Liver (tissue), 9 donors: Measurements from ENCODE around the gene GHITM. TPM values are rescaled to one million over a fixed set of nuclear protein-coding genes. Genes with fewer than 3 reads are reported as not detected.

Experiments used
- DNase-seq: peaks from one replicate; pipeline ENCODE4 v3.0.0-alpha.2; 2017; ENCODE audit warnings: low spot score
- H3K27ac ChIP-seq, 2 donors: one replicate each; pipeline ENCODE4 v1.7.0; 2013; ENCODE audit warnings: inconsistent platforms in 2 of 2, low read length in 2 of 2, control low read depth in 1 of 2, low read depth in 1 of 2, mild to moderate bottlenecking in 1 of 2
- H3K27me3 ChIP-seq, 4 donors: one replicate each; pipeline versions ENCODE4 v1.6.1 to v1.7.0; 2013; ENCODE audit warnings: low read length in 3 of 4, inconsistent platforms in 1 of 4, mild to moderate bottlenecking in 1 of 4, moderate library complexity in 1 of 4; ENCODE audit not compliant: control insufficient read depth in 4 of 4, insufficient read depth in 4 of 4
- H3K36me3 ChIP-seq, 4 donors: one replicate each; pipeline versions ENCODE4 v1.6.1 to v1.7.0; 2013; ENCODE audit warnings: low read length in 3 of 4, mild to moderate bottlenecking in 3 of 4, low read depth in 1 of 4, moderate library complexity in 1 of 4; ENCODE audit not compliant: control insufficient read depth in 4 of 4, insufficient read depth in 3 of 4
- H3K4me1 ChIP-seq, 4 donors: one replicate each; pipeline versions ENCODE4 v1.6.1 to v1.7.0; 2013; ENCODE audit warnings: low read length in 3 of 4, mild to moderate bottlenecking in 3 of 4, moderate library complexity in 1 of 4; ENCODE audit not compliant: control insufficient read depth in 4 of 4, insufficient read depth in 4 of 4
- H3K4me3 ChIP-seq, 3 donors: one replicate each; pipeline versions ENCODE4 v1.6.1 to v1.7.0; 2013; ENCODE audit warnings: low read length in 3 of 3, control low read depth in 1 of 3, low read depth in 1 of 3, mild to moderate bottlenecking in 1 of 3
- H3K9ac ChIP-seq, 2 donors: one replicate each; pipeline ENCODE4 v1.7.0; 2013; ENCODE audit warnings: low read length in 2 of 2, mild to moderate bottlenecking in 2 of 2, moderate library complexity in 2 of 2, control low read depth in 1 of 2, low read depth in 1 of 2
- H3K9me3 ChIP-seq, 4 donors: one replicate each; pipeline versions ENCODE4 v1.6.1 to v1.7.0; 2013; ENCODE audit warnings: low read length in 3 of 4; ENCODE audit not compliant: control insufficient read depth in 4 of 4
- FOXA1 ChIP-seq: IDR thresholded peaks from 2 replicates; pipeline ENCODE4 v1.6.1; 2016; ENCODE audit warnings: antibody characterized with exemption
- FOXA2 ChIP-seq: IDR thresholded peaks from 2 replicates; pipeline ENCODE4 v1.6.1; 2016; ENCODE audit warnings: antibody characterized with exemption
- GABPA ChIP-seq, 2 donors: IDR thresholded peaks in 1 of 2; conservative IDR thresholded peaks in 1 of 2; 2 replicates each; pipeline ENCODE4 v1.6.1; 2016; ENCODE audit warnings: antibody characterized with exemption in 2 of 2, mild to moderate bottlenecking in 1 of 2, moderate library complexity in 1 of 2
- HNF4A ChIP-seq, 2 donors: conservative IDR thresholded peaks; 2 replicates each; pipeline ENCODE4 v1.6.1; 2016; ENCODE audit warnings: antibody characterized with exemption in 2 of 2, mild to moderate bottlenecking in 2 of 2
- HNF4G ChIP-seq: IDR thresholded peaks from 2 replicates; pipeline ENCODE4 v1.6.1; 2016; ENCODE audit warnings: antibody characterized with exemption
- NR2F2 ChIP-seq: IDR thresholded peaks from 2 replicates; pipeline ENCODE4 v1.6.1; 2016; ENCODE audit warnings: antibody characterized with exemption
- RAD21 ChIP-seq, 2 donors: IDR thresholded peaks; 2 replicates each; pipeline ENCODE4 v1.6.1; 2016; ENCODE audit warnings: antibody characterized with exemption in 2 of 2, mild to moderate bottlenecking in 2 of 2
- SP1 ChIP-seq: IDR thresholded peaks from 2 replicates; pipeline ENCODE4 v1.6.1; 2018; ENCODE audit warnings: antibody characterized with exemption, mild to moderate bottlenecking
- TAF1 ChIP-seq: conservative IDR thresholded peaks from 2 replicates; pipeline ENCODE4 v1.6.1; 2016; ENCODE audit warnings: antibody characterized with exemption, mild to moderate bottlenecking
- YY1 ChIP-seq: IDR thresholded peaks from 2 replicates; pipeline ENCODE4 v1.6.1; 2016; ENCODE audit warnings: antibody characterized with exemption, mild to moderate bottlenecking
- WGBS: extraction: QIAGEN DNeasy Blood & Tissue Kit; methylation state at CpG from one replicate; pipeline ENCODE4 v1.1.7; 2013; 5-methylcytosine and 5-hydroxymethylcytosine counted together
- polyA plus RNA-seq, 2 donors: library from polyadenylated mRNA; stranded (reverse) in 1 of 2; unstranded in 1 of 2; fragments of 200-250 nt in 1 of 2; fragments of >200 nt in 1 of 2; fragmentation: Nextera tagmentation in 1 of 2; extraction: Ambion mirVana in 1 of 2; gene quantifications; one replicate each; pipeline versions ENCODE4 v1.2.1 to v1.2.3, GENCODE V29; 2013 to 2015
- total RNA-seq, 2 donors: library from RNA; depleted of rRNA; stranded (reverse); fragments of >200 nt; gene quantifications; one replicate each; pipeline ENCODE4 v1.2.3, GENCODE V29; 2014
- TF ChIP-seq, protein P1 (sequence below): IDR thresholded peaks from 2 replicates; pipeline ENCODE4 v1.6.1; 2016; ENCODE audit warnings: antibody characterized with exemption, mild to moderate bottlenecking
- TF ChIP-seq, protein P2 (sequence below): IDR thresholded peaks from 2 replicates; pipeline ENCODE4 v1.6.1; 2016; ENCODE audit warnings: antibody characterized with exemption
- TF ChIP-seq, protein P3 (sequence below): fragments of 150-350 bp; IDR thresholded peaks from 2 replicates; pipeline ENCODE4 v1.5.1; 2017; ENCODE audit warnings: improper control_type of control experiment, low read depth, low read length; ENCODE audit not compliant: missing input control
- TF ChIP-seq, protein P4 (sequence below): IDR thresholded peaks from 2 replicates; pipeline ENCODE4 v1.6.1; 2016; ENCODE audit warnings: antibody characterized with exemption
- donor health status: healthy.
- donor health status: healthy.
- donor health status: healthy.
- donor health status: healthy.
- donor health status: healthy.

Gene GHITM
- total and polyA plus RNA-seq, 4 donors, result 156 to 252 (median 194) TPM

GRCh38 chr10:84201682-84202081, 62.4 kb downstream of the GHITM start:
- Histone ChIP-seq H3K4me3 (no peak overlapping the region), H3K36me3 (no peaks in the 10 kb centered on the region), H3K27ac (no peak overlapping the region), H3K9ac (no peak overlapping the region), H3K4me1 (no peaks in the 10 kb centered on the region), H3K27me3 (peaks cover 0 to 3% (median 0%) of the 10 kb centered on the region in 4 donors), H3K9me3 (no peaks in the 10 kb centered on the region)
- DNase-seq, result no peak
- WGBS, result 91% methylated on average over 11 of the region's 11 CpGs
- no peak for TF ChIP-seq YY1
- no peak for TF ChIP-seq TAF1
- TF ChIP-seq, protein P1, sequence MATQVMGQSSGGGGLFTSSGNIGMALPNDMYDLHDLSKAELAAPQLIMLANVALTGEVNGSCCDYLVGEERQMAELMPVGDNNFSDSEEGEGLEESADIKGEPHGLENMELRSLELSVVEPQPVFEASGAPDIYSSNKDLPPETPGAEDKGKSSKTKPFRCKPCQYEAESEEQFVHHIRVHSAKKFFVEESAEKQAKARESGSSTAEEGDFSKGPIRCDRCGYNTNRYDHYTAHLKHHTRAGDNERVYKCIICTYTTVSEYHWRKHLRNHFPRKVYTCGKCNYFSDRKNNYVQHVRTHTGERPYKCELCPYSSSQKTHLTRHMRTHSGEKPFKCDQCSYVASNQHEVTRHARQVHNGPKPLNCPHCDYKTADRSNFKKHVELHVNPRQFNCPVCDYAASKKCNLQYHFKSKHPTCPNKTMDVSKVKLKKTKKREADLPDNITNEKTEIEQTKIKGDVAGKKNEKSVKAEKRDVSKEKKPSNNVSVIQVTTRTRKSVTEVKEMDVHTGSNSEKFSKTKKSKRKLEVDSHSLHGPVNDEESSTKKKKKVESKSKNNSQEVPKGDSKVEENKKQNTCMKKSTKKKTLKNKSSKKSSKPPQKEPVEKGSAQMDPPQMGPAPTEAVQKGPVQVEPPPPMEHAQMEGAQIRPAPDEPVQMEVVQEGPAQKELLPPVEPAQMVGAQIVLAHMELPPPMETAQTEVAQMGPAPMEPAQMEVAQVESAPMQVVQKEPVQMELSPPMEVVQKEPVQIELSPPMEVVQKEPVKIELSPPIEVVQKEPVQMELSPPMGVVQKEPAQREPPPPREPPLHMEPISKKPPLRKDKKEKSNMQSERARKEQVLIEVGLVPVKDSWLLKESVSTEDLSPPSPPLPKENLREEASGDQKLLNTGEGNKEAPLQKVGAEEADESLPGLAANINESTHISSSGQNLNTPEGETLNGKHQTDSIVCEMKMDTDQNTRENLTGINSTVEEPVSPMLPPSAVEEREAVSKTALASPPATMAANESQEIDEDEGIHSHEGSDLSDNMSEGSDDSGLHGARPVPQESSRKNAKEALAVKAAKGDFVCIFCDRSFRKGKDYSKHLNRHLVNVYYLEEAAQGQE, result no peak

- TF ChIP-seq, protein P2, sequence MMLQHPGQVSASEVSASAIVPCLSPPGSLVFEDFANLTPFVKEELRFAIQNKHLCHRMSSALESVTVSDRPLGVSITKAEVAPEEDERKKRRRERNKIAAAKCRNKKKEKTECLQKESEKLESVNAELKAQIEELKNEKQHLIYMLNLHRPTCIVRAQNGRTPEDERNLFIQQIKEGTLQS, result no peak
- TF ChIP-seq FOXA2 (no peak), YY1 (no peak), FOXA1 (no peak), SP1 (no peak), HNF4G (no peak), TAF1 (no peak), NR2F2 (no peak), GABPA (IDR thresholded peaks at IDR 0.05 in 1 of 2, conservative IDR thresholded peaks at IDR 0.05 in 1 of 2) (no peak), RAD21 (IDR thresholded peaks at IDR 0.05) (no peak), HNF4A (conservative IDR thresholded peaks at IDR 0.05) (no peak)
- TF ChIP-seq, protein P3, sequence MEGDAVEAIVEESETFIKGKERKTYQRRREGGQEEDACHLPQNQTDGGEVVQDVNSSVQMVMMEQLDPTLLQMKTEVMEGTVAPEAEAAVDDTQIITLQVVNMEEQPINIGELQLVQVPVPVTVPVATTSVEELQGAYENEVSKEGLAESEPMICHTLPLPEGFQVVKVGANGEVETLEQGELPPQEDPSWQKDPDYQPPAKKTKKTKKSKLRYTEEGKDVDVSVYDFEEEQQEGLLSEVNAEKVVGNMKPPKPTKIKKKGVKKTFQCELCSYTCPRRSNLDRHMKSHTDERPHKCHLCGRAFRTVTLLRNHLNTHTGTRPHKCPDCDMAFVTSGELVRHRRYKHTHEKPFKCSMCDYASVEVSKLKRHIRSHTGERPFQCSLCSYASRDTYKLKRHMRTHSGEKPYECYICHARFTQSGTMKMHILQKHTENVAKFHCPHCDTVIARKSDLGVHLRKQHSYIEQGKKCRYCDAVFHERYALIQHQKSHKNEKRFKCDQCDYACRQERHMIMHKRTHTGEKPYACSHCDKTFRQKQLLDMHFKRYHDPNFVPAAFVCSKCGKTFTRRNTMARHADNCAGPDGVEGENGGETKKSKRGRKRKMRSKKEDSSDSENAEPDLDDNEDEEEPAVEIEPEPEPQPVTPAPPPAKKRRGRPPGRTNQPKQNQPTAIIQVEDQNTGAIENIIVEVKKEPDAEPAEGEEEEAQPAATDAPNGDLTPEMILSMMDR, result no peak
- TF ChIP-seq, protein P1, result no peak
- TF ChIP-seq, protein P4, sequence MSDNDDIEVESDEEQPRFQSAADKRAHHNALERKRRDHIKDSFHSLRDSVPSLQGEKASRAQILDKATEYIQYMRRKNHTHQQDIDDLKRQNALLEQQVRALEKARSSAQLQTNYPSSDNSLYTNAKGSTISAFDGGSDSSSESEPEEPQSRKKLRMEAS, result no peak
- no peaks in the 10 kb centered on the region for H3K9me3 ChIP-seq
- H3K36me3 ChIP-seq, result no peaks in the 10 kb centered on the region
- peaks cover 0 to 6% (median 0%) of the 10 kb centered on the region in 4 donors for H3K27me3 ChIP-seq
- H3K27ac ChIP-seq, result no peak overlapping the region
- H3K9ac ChIP-seq, result no peak overlapping the region
- H3K4me3 ChIP-seq, result no peak overlapping the region
- no peak for DNase-seq
- H3K4me1 ChIP-seq, result no peaks in the 10 kb centered on the region
- WGBS, result 87% methylated on average over 5 of the region's 5 CpGs
Measured at GRCh38 chr10:84202349-84202748, 63.0 kb downstream of the GHITM start.

Other genes starting within 250 kb of the GHITM start
- not detected for gene GPR15LG, start 34.3 kb downstream of the GHITM start, total RNA-seq
- not detected for gene GPR15LG, start 34.3 kb downstream of the GHITM start, polyA plus RNA-seq
- under 1 TPM; 0.17 to 0.51 TPM for gene CDHR1, start 55.0 kb downstream of the GHITM start, total RNA-seq
- under 1 TPM; 0.07 to 0.10 TPM for gene CDHR1, start 55.0 kb downstream of the GHITM start, polyA plus RNA-seq
- gene LRIT2, start 86.0 kb downstream of the GHITM start, total RNA-seq, result not detected
- not detected for gene LRIT2, start 86.0 kb downstream of the GHITM start, polyA plus RNA-seq
- gene LRIT1, start 102.0 kb downstream of the GHITM start, total RNA-seq, result not detected
- gene LRIT1, start 102.0 kb downstream of the GHITM start, polyA plus RNA-seq, result not detected
- not detected for gene RGR, start 105.5 kb downstream of the GHITM start, total RNA-seq
- gene RGR, start 105.5 kb downstream of the GHITM start, polyA plus RNA-seq, result not detected
- 10 to 100 TPM in 1 of 2 donors, 1 to 10 TPM in 1; 6.5 to 18.2 TPM for gene CCSER2, start 189.1 kb downstream of the GHITM start, total RNA-seq
- 10 to 100 TPM in 1 of 2 donors, 1 to 10 TPM in 1; 5.6 to 17.7 TPM for gene CCSER2, start 189.1 kb downstream of the GHITM start, polyA plus RNA-seq